Measurements from ENCODE around the gene CDH13. TPM values are rescaled to one million over a fixed set of nuclear protein-coding genes. Genes with fewer than 3 reads are reported as not detected.

CDH13 gene
- total and polyA plus RNA-seq, 2 experiments from 2014 or later, result 1.6 to 4.4 TPM

- ATAC-seq, result no peak
Measured at GRCh38 chr16:83472776-83473501, 846.2 kb downstream of the CDH13 start.

More at GRCh38 chr16:83472776-83473501, 846.2 kb downstream of the CDH13 start:
- Mint-ChIP-seq H3K27me3 (ENCODE audit: insufficient read depth, low read depth, poor library complexity) (peaks cover 1% of the 10 kb centered on the region), H3K4me3 (no peak overlapping the region), H3K4me1 (no peaks in the 10 kb centered on the region), H3K9me3 (no peaks in the 10 kb centered on the region), H3K36me3 (ENCODE audit: low read depth) (no peaks in the 10 kb centered on the region), H3K27ac (no peak overlapping the region)
- no peak for DNase-seq (ENCODE audit: low spot score)
- no peak overlapping the region for H2AFZ ChIP-seq
- TF ChIP-seq ZNF462 (CRISPR knock-in tag; IDR thresholded peaks at IDR 0.05) (no peak), ZNF114 (CRISPR knock-in tag; IDR thresholded peaks at IDR 0.05) (no peak), CTCF (conservative IDR thresholded peaks at IDR 0.05; ENCODE audit: low read depth in 2 of 2) (no peak), CREB1 (CRISPR knock-in tag; IDR thresholded peaks at IDR 0.05; ENCODE audit: low read depth) (no peak), EZH2phosphoT487 (IDR thresholded peaks at IDR 0.05; ENCODE audit: unreplicated experiment) (no peak), POLR2AphosphoS5 (IDR thresholded peaks at IDR 0.05; ENCODE audit: low read depth) (no peak), REST (IDR thresholded peaks at IDR 0.05; ENCODE audit: unreplicated experiment) (no peak)
- no peaks in the 10 kb centered on the region for H4K20me1 ChIP-seq (replicated peaks; ENCODE audit: insufficient read depth)
- H3K4me3 ChIP-seq, result no peak overlapping the region
- no peak overlapping the region for H3K27ac ChIP-seq (ENCODE audit: low read depth)
- no peaks in the 10 kb centered on the region for H3F3A ChIP-seq (replicated peaks; ENCODE audit: low read depth)
- H3K36me3 ChIP-seq (ENCODE audit: insufficient read depth), result no peaks in the 10 kb centered on the region
- H3K79me2 ChIP-seq (replicated peaks; ENCODE audit: insufficient read depth), result no peaks in the 10 kb centered on the region
- no peak overlapping the region for H3K4me2 ChIP-seq
- H3K4me1 ChIP-seq (ENCODE audit: insufficient read depth), result no peaks in the 10 kb centered on the region; the same call in 1 of the 2 replicates
- H3K9me2 ChIP-seq (ENCODE audit: insufficient read depth), result no peaks in the 10 kb centered on the region
- no peaks in the 10 kb centered on the region for H3K27me3 ChIP-seq (ENCODE audit: insufficient read depth)

Data from GM23338 (cell line).